SK-N-SH treated with all-trans-retinoic acid at 6 μM for 48 hours (cell line): ENCODE measurements around the gene MAML3.

ENCODE experiments used
- ATAC-seq: fragments of 200-7000 bp; cut with Tn5 transposase; 3 replicates; pipeline ENCODE4 v1.9.1; 2020; ENCODE audit warnings: mild to moderate bottlenecking, moderate library complexity
- ARNTL ChIP-seq: fragments of 450-650 bp; formaldehyde crosslinking; IDR thresholded peaks from 2 replicates; pipeline ENCODE4 v1.5.0; 2020; ENCODE audit warnings: low read depth, mild to moderate bottlenecking, moderate library complexity, borderline replicate concordance
- BACH2 ChIP-seq: fragments of 250-450 bp; sonication (Bioruptor Pico); IDR thresholded peaks from 2 replicates; pipeline ENCODE4 v1.9.0; 2021; ENCODE audit warnings: mild to moderate bottlenecking, borderline replicate concordance
- CSDC2 ChIP-seq: fragments of 250-450 bp; sonication (Bioruptor Pico); IDR thresholded peaks from 2 replicates; pipeline ENCODE4 v1.5.0; 2020; ENCODE audit warnings: mild to moderate bottlenecking, moderate library complexity
- ESRRG ChIP-seq: fragments of 250-450 bp; sonication (Bioruptor Pico); IDR thresholded peaks from 2 replicates; pipeline ENCODE4 v1.6.1; 2021; ENCODE audit warnings: mild to moderate bottlenecking
- GLIS3 ChIP-seq: fragments of 250-450 bp; sonication (Bioruptor Pico); IDR thresholded peaks from 2 replicates; pipeline ENCODE4 v1.5.0; 2020; ENCODE audit warnings: mild to moderate bottlenecking, moderate library complexity
- ISL1 ChIP-seq: fragments of 250-450 bp; sonication (Bioruptor Pico); IDR thresholded peaks from 2 replicates; pipeline ENCODE4 v2.1.2; 2022; ENCODE audit warnings: mild to moderate bottlenecking, moderate library complexity
- OSR1 ChIP-seq: fragments of 250-450 bp; sonication (Bioruptor Pico); IDR thresholded peaks from 2 replicates; pipeline ENCODE4 v1.8.0; 2022; ENCODE audit warnings: moderate library complexity, mild to moderate bottlenecking, inconsistent platforms
- PATZ1 ChIP-seq: fragments of 250-450 bp; sonication (Bioruptor Pico); IDR thresholded peaks from 2 replicates; pipeline ENCODE4 v1.8.0; 2020; ENCODE audit warnings: mild to moderate bottlenecking, moderate library complexity, borderline replicate concordance
- POU6F1 ChIP-seq: fragments of 250-450 bp; sonication (Bioruptor Pico); IDR thresholded peaks from 2 replicates; pipeline ENCODE4 v1.8.0; 2021; ENCODE audit warnings: low read depth, mild to moderate bottlenecking, moderate library complexity, borderline replicate concordance
- PPARA ChIP-seq: fragments of 250-450 bp; sonication (Bioruptor Pico); IDR thresholded peaks from 2 replicates; pipeline ENCODE4 v1.5.0; 2020; ENCODE audit warnings: mild to moderate bottlenecking, borderline replicate concordance
- RARB ChIP-seq: fragments of 250-450 bp; sonication (Bioruptor Pico); IDR thresholded peaks from 2 replicates; pipeline ENCODE4 v1.8.0; 2021; ENCODE audit warnings: mild to moderate bottlenecking, moderate library complexity
- SNAI2 ChIP-seq: fragments of 250-450 bp; sonication (Bioruptor Pico); IDR thresholded peaks from 2 replicates; pipeline ENCODE4 v1.5.0; 2020; ENCODE audit warnings: mild to moderate bottlenecking, moderate library complexity
- TCF4 ChIP-seq: fragments of 250-450 bp; sonication (Bioruptor Pico); IDR thresholded peaks from 2 replicates; pipeline ENCODE4 v1.8.0; 2021; ENCODE audit warnings: mild to moderate bottlenecking, moderate library complexity, borderline replicate concordance
- TOX ChIP-seq: fragments of 250-450 bp; sonication (Bioruptor Pico); IDR thresholded peaks from 2 replicates; pipeline ENCODE4 v1.8.0; 2021; ENCODE audit warnings: mild to moderate bottlenecking, moderate library complexity, borderline replicate concordance
- ZC3H10 ChIP-seq: fragments of 250-450 bp; sonication (Bioruptor Pico); IDR thresholded peaks from 2 replicates; pipeline ENCODE4 v1.5.1; 2021; ENCODE audit warnings: mild to moderate bottlenecking, moderate library complexity
- ZFP3 ChIP-seq: fragments of 250-450 bp; sonication (Bioruptor Pico); IDR thresholded peaks from 2 replicates; pipeline ENCODE4 v1.5.0; 2020; ENCODE audit warnings: mild to moderate bottlenecking, moderate library complexity
- ZFP30 ChIP-seq: fragments of 450-650 bp; formaldehyde crosslinking; IDR thresholded peaks from 2 replicates; pipeline ENCODE4 v1.5.0; 2022; ENCODE audit warnings: mild to moderate bottlenecking, moderate library complexity
- ZNF565 ChIP-seq: fragments of 450-650 bp; formaldehyde crosslinking; conservative IDR thresholded peaks from 2 replicates; pipeline ENCODE4 v1.5.0; 2020; ENCODE audit warnings: low read depth, mild to moderate bottlenecking, moderate library complexity
- ZNF70 ChIP-seq: fragments of 450-650 bp; formaldehyde crosslinking; IDR thresholded peaks from 2 replicates; pipeline ENCODE4 v1.5.0; 2020; ENCODE audit warnings: mild to moderate bottlenecking, moderate library complexity
- ZNF8 ChIP-seq: fragments of 450-650 bp; formaldehyde crosslinking; IDR thresholded peaks from 2 replicates; pipeline ENCODE4 v1.5.0; 2020; ENCODE audit warnings: mild to moderate bottlenecking, moderate library complexity
- TF ChIP-seq, protein P1 (sequence below): fragments of 250-450 bp; sonication (Bioruptor Pico); IDR thresholded peaks from 2 replicates; pipeline ENCODE4 v1.5.1; 2020; ENCODE audit warnings: low read depth, mild to moderate bottlenecking, moderate library complexity
- TF ChIP-seq, protein P2 (sequence below): fragments of 250-450 bp; sonication (Bioruptor Pico); IDR thresholded peaks from 2 replicates; pipeline ENCODE4 v1.5.1; 2021; ENCODE audit warnings: mild to moderate bottlenecking, moderate library complexity
- TF ChIP-seq, protein P3 (sequence below): fragments of 250-450 bp; sonication (Bioruptor Pico); IDR thresholded peaks from 2 replicates; pipeline ENCODE4 v1.5.0; 2020; ENCODE audit warnings: mild to moderate bottlenecking, moderate library complexity

MAML3 gene

DNA sequence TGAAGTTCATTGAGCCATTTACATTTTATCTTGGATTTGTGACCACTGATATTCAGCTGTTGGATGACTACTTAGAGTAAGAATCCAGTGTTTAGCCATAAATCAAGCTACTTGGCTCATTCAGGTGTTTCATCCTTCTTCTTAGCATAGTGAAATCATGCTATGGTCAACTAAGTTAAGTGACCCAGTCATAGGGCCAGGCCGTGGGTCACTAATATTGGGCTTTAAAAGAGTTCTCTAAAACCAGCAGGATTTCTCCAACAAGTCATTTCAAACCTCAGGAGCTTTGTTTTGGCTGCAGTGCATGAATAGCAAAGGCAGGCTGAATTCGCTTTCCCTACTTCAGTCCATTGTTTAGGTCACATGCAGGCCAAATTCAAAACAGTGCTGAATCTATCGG, 181.0 kb downstream of the MAML3 start:
- ATAC-seq: no peak
- TF ChIP-seq ZNF8: no peak
- no peak for TF ChIP-seq SNAI2 (CRISPR knock-in tag)
- TF ChIP-seq, all 23 proteins: peak for 0

GRCh38 chr4:139972305-139972704, 181.7 kb downstream of the MAML3 start:
- TF ChIP-seq, protein P1, sequence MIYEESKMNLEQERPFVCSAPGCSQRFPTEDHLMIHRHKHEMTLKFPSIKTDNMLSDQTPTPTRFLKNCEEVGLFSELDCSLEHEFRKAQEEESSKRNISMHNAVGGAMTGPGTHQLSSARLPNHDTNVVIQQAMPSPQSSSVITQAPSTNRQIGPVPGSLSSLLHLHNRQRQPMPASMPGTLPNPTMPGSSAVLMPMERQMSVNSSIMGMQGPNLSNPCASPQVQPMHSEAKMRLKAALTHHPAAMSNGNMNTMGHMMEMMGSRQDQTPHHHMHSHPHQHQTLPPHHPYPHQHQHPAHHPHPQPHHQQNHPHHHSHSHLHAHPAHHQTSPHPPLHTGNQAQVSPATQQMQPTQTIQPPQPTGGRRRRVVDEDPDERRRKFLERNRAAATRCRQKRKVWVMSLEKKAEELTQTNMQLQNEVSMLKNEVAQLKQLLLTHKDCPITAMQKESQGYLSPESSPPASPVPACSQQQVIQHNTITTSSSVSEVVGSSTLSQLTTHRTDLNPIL (CRISPR knock-in tag): no peak
- TF ChIP-seq TCF4 (CRISPR knock-in tag): no peak
- TF ChIP-seq ZNF70: no peak
- no peak for TF ChIP-seq ARNTL (CRISPR knock-in tag)
- no peak for TF ChIP-seq ZNF565
- no peak for TF ChIP-seq ZFP30
- no peak for TF ChIP-seq TOX
- TF ChIP-seq ZFP3: no peak
- TF ChIP-seq, protein P2, sequence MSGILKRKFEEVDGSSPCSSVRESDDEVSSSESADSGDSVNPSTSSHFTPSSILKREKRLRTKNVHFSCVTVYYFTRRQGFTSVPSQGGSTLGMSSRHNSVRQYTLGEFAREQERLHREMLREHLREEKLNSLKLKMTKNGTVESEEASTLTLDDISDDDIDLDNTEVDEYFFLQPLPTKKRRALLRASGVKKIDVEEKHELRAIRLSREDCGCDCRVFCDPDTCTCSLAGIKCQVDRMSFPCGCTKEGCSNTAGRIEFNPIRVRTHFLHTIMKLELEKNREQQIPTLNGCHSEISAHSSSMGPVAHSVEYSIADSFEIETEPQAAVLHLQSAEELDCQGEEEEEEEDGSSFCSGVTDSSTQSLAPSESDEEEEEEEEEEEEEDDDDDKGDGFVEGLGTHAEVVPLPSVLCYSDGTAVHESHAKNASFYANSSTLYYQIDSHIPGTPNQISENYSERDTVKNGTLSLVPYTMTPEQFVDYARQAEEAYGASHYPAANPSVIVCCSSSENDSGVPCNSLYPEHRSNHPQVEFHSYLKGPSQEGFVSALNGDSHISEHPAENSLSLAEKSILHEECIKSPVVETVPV (CRISPR knock-in tag): no peak
- no peak for TF ChIP-seq ISL1
- no peak for TF ChIP-seq POU6F1 (CRISPR knock-in tag)
- TF ChIP-seq CSDC2 (CRISPR knock-in tag): no peak
- no peak for TF ChIP-seq GLIS3
- TF ChIP-seq, protein P3, sequence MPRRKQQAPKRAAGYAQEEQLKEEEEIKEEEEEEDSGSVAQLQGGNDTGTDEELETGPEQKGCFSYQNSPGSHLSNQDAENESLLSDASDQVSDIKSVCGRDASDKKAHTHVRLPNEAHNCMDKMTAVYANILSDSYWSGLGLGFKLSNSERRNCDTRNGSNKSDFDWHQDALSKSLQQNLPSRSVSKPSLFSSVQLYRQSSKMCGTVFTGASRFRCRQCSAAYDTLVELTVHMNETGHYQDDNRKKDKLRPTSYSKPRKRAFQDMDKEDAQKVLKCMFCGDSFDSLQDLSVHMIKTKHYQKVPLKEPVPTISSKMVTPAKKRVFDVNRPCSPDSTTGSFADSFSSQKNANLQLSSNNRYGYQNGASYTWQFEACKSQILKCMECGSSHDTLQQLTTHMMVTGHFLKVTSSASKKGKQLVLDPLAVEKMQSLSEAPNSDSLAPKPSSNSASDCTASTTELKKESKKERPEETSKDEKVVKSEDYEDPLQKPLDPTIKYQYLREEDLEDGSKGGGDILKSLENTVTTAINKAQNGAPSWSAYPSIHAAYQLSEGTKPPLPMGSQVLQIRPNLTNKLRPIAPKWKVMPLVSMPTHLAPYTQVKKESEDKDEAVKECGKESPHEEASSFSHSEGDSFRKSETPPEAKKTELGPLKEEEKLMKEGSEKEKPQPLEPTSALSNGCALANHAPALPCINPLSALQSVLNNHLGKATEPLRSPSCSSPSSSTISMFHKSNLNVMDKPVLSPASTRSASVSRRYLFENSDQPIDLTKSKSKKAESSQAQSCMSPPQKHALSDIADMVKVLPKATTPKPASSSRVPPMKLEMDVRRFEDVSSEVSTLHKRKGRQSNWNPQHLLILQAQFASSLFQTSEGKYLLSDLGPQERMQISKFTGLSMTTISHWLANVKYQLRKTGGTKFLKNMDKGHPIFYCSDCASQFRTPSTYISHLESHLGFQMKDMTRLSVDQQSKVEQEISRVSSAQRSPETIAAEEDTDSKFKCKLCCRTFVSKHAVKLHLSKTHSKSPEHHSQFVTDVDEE: no peak
- TF ChIP-seq PATZ1: no peak
- TF ChIP-seq ZC3H10 (CRISPR knock-in tag): no peak
- TF ChIP-seq BACH2 (CRISPR knock-in tag): no peak
- TF ChIP-seq OSR1: no peak
- TF ChIP-seq ESRRG (CRISPR knock-in tag): no peak
- TF ChIP-seq, all 23 proteins: peak for 0
- no peak for ATAC-seq

- no peak for ATAC-seq
- TF ChIP-seq ZC3H10 (CRISPR knock-in tag): no peak
- TF ChIP-seq ARNTL (CRISPR knock-in tag): no peak
- TF ChIP-seq RARB (CRISPR knock-in tag): no peak
- TF ChIP-seq ZFP3: no peak
- TF ChIP-seq CSDC2 (CRISPR knock-in tag): no peak
- TF ChIP-seq POU6F1 (CRISPR knock-in tag): no peak
- TF ChIP-seq SNAI2 (CRISPR knock-in tag): no peak
- TF ChIP-seq PPARA (CRISPR knock-in tag): no peak
- TF ChIP-seq BACH2 (CRISPR knock-in tag): no peak
- TF ChIP-seq ZNF565: no peak
- no peak for TF ChIP-seq ISL1
- TF ChIP-seq, protein P1 (CRISPR knock-in tag): no peak
- no peak for TF ChIP-seq GLIS3
- TF ChIP-seq TOX: no peak
- TF ChIP-seq PATZ1: no peak
- TF ChIP-seq OSR1: no peak
Observed at GRCh38 chr4:139971111-139971510, 182.9 kb downstream of the MAML3 start.
